CD14-positive monocyte (primary cell): ENCODE data around the gene SH3BGR. TPM values are rescaled to one million over a fixed set of nuclear protein-coding genes. Genes with fewer than 3 reads are reported as not detected.

Experiments used
- DNase-seq, 3 donors: peaks; one replicate each; pipeline ENCODE4 v3.0.0-alpha.2; 2011 to 2022
- H2AFZ ChIP-seq: 2 replicates; pipeline ENCODE4 v1.6.0; 2012; ENCODE audit warnings: mild to moderate bottlenecking, low read depth, low read length, inconsistent platforms; ENCODE audit not compliant: insufficient read depth, poor library complexity, severe bottlenecking
- H3K27ac ChIP-seq, 2 donors: 1 replicate in 1 of 2; 2 replicates in 1 of 2; pipeline ENCODE4 v1.5.1; 2012 to 2013; ENCODE audit warnings: low read length in 2 of 2, control low read depth in 1 of 2, inconsistent platforms in 1 of 2, low read depth in 1 of 2, mild to moderate bottlenecking in 1 of 2
- H3K27me3 ChIP-seq, 2 donors: one replicate each; pipeline versions ENCODE4 v1.6.0 to v1.6.1; 2011 to 2013; ENCODE audit warnings: low read length in 2 of 2; ENCODE audit not compliant: control insufficient read depth in 2 of 2, insufficient read depth in 2 of 2
- H3K36me3 ChIP-seq, 2 donors: replicated peaks in 1 of 2; 1 replicate in 1 of 2; 2 replicates in 1 of 2; pipeline versions ENCODE4 v1.5.1 to v1.6.1; 2012 to 2013; ENCODE audit warnings: low read length in 2 of 2, control low read depth in 1 of 2, inconsistent platforms in 1 of 2, mild to moderate bottlenecking in 1 of 2; ENCODE audit not compliant: insufficient read depth in 2 of 2, control insufficient read depth in 1 of 2
- H3K4me1 ChIP-seq, 2 donors: 1 replicate in 1 of 2; 2 replicates in 1 of 2; pipeline versions ENCODE4 v1.5.1 to v1.6.1; 2012 to 2013; ENCODE audit warnings: low read length in 2 of 2, control low read depth in 1 of 2, inconsistent platforms in 1 of 2, mild to moderate bottlenecking in 1 of 2, moderate library complexity in 1 of 2; ENCODE audit not compliant: insufficient read depth in 2 of 2, control insufficient read depth in 1 of 2
- H3K4me2 ChIP-seq: replicated peaks from 2 replicates; pipeline ENCODE3; 2012; ENCODE audit warnings: low read length, moderate library complexity, mild to moderate bottlenecking; ENCODE audit not compliant: poor library complexity, severe bottlenecking; ENCODE audit errors: extremely low read depth
- H3K4me3 ChIP-seq, 3 experiments: fragments of 200-600 bp in 1 of 3; sonication (generic) in 1 of 3; replicated peaks in 1 of 3; 1 replicate in 2 of 3; 2 replicates in 1 of 3; pipeline ENCODE4 v1.5.1; 2011 to 2013; ENCODE audit warnings: low read length in 3 of 3, mild to moderate bottlenecking in 3 of 3, control low read depth in 2 of 3, low read depth in 2 of 3, inconsistent platforms in 1 of 3, moderate library complexity in 1 of 3
- H3K79me2 ChIP-seq: 2 replicates; pipeline ENCODE4 v1.6.0; 2012; ENCODE audit warnings: mild to moderate bottlenecking, control low read depth, inconsistent platforms, low read length, moderate library complexity; ENCODE audit not compliant: insufficient read depth
- H3K9ac ChIP-seq: 2 replicates; pipeline ENCODE4 v1.6.0; 2017; ENCODE audit warnings: low read length, mild to moderate bottlenecking; ENCODE audit not compliant: insufficient read depth, poor library complexity, severe bottlenecking
- H3K9me3 ChIP-seq, 2 donors: replicated peaks in 1 of 2; 1 replicate in 1 of 2; 2 replicates in 1 of 2; pipeline versions ENCODE4 v1.5.1 to v1.6.1; 2012 to 2013; ENCODE audit warnings: low read length in 2 of 2, control low read depth in 1 of 2; ENCODE audit not compliant: control insufficient read depth in 1 of 2, insufficient read depth in 1 of 2
- H4K20me1 ChIP-seq: 2 replicates; pipeline ENCODE4 v1.6.0; 2012; ENCODE audit warnings: mild to moderate bottlenecking, low read length, control low read depth, moderate library complexity; ENCODE audit not compliant: insufficient read depth
- H3K27ac Mint-ChIP-seq, 7 donors: one replicate each; pipeline ENCODE4 v1.8.0; 2020; ENCODE audit warnings: mild to moderate bottlenecking in 7 of 7, mixed read lengths in 7 of 7, moderate library complexity in 6 of 7, inconsistent platforms in 2 of 7
- H3K27me3 Mint-ChIP-seq, 3 donors: one replicate each; pipeline ENCODE4 v1.8.0; 2021 to 2022; ENCODE audit warnings: low read depth in 3 of 3, mild to moderate bottlenecking in 3 of 3, mixed read lengths in 3 of 3, moderate library complexity in 3 of 3, inconsistent platforms in 1 of 3
- H3K36me3 Mint-ChIP-seq, 2 donors: one replicate each; pipeline ENCODE4 v1.8.0; 2020; ENCODE audit warnings: mixed read lengths in 2 of 2, inconsistent platforms in 1 of 2, mild to moderate bottlenecking in 1 of 2
- H3K4me1 Mint-ChIP-seq: one replicate; pipeline ENCODE4 v1.8.0; 2020; ENCODE audit warnings: mild to moderate bottlenecking, mixed read lengths
- H3K4me3 Mint-ChIP-seq, 2 donors: one replicate each; pipeline ENCODE4 v1.8.0; 2020; ENCODE audit warnings: mild to moderate bottlenecking in 2 of 2, mixed read lengths in 2 of 2, moderate library complexity in 1 of 2
- H3K9me3 Mint-ChIP-seq, 7 donors: one replicate each; pipeline ENCODE4 v1.8.0; 2020 to 2022; ENCODE audit warnings: mixed read lengths in 7 of 7, mild to moderate bottlenecking in 6 of 7, moderate library complexity in 6 of 7, inconsistent platforms in 2 of 7
- WGBS: methylation state at CpG from one replicate; pipeline ENCODE4 v1.1.5; 2013; ENCODE audit warnings: missing lambda C conversion rate; ENCODE audit not compliant: insufficient coverage; 5-methylcytosine and 5-hydroxymethylcytosine counted together
- intact Hi-C, 2 donors: fragments of 100-400 bp; cut with micrococcal nuclease; formaldehyde crosslinking; loops; one replicate each; pipeline versions ENCODE4 v1.15.0 to v1.15.1; 2023
- polyA plus RNA-seq, 3 donors: library from polyadenylated mRNA; depleted of rRNA in 1 of 3; unstranded in 2 of 3; stranded (reverse) in 1 of 3; fragments of 300-500 nt in 2 of 3; fragments of >200 nt in 1 of 3; fragmentation: Illumina TruSeq in 2 of 3; gene quantifications; 1 replicate in 2 of 3; 2 replicates in 1 of 3; pipeline ENCODE4 v1.2.3, GENCODE V29; 2012 to 2021
- TF ChIP-seq, protein P1 (sequence below): fragments of 200-600 bp; IDR thresholded peaks from one replicate; pipeline ENCODE4 v1.8.0; 2022; ENCODE audit warnings: antibody characterized with exemption, mild to moderate bottlenecking

The SH3BGR gene
- polyA plus RNA-seq, 3 donors, result 0.36 to 0.72 TPM; not detected in 1

GRCh38 chr21:39504230-39504629 is 52.5 kb downstream of the SH3BGR start:
- H3K36me3 ChIP-seq, result no peaks in the 10 kb centered on the region
- no peak overlapping the region for H3K4me3 ChIP-seq
- H3K27ac Mint-ChIP-seq, result no peak overlapping the region
- peaks cover 2 to 14% of the 10 kb centered on the region in 2 donors for H3K4me1 ChIP-seq
- 90% methylated on average over 6 of the region's 6 CpGs for WGBS
- no peaks in the 10 kb centered on the region for H3K27me3 ChIP-seq
- intact Hi-C loops, result no loop called here
- no peaks in the 10 kb centered on the region for H3K79me2 ChIP-seq
- H4K20me1 ChIP-seq, result no peaks in the 10 kb centered on the region
- TF ChIP-seq, protein P1, sequence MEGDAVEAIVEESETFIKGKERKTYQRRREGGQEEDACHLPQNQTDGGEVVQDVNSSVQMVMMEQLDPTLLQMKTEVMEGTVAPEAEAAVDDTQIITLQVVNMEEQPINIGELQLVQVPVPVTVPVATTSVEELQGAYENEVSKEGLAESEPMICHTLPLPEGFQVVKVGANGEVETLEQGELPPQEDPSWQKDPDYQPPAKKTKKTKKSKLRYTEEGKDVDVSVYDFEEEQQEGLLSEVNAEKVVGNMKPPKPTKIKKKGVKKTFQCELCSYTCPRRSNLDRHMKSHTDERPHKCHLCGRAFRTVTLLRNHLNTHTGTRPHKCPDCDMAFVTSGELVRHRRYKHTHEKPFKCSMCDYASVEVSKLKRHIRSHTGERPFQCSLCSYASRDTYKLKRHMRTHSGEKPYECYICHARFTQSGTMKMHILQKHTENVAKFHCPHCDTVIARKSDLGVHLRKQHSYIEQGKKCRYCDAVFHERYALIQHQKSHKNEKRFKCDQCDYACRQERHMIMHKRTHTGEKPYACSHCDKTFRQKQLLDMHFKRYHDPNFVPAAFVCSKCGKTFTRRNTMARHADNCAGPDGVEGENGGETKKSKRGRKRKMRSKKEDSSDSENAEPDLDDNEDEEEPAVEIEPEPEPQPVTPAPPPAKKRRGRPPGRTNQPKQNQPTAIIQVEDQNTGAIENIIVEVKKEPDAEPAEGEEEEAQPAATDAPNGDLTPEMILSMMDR, result no peak
- no peak overlapping the region for H3K27ac ChIP-seq
- H3K9me3 Mint-ChIP-seq, result peaks cover 0 to 5% (median 2%) of the 10 kb centered on the region in 7 donors
- no peaks in the 10 kb centered on the region for H3K36me3 Mint-ChIP-seq
- peaks cover 7% of the 10 kb centered on the region for H3K4me1 Mint-ChIP-seq
- no peaks in the 10 kb centered on the region for H3K27me3 Mint-ChIP-seq
- no peaks in the 10 kb centered on the region for H3K9me3 ChIP-seq
- no peak overlapping the region for H2AFZ ChIP-seq
- no peak overlapping the region for H3K9ac ChIP-seq
- no peak overlapping the region for H3K4me2 ChIP-seq
- H3K4me3 Mint-ChIP-seq, result no peak overlapping the region
- no peak for DNase-seq

DNA sequence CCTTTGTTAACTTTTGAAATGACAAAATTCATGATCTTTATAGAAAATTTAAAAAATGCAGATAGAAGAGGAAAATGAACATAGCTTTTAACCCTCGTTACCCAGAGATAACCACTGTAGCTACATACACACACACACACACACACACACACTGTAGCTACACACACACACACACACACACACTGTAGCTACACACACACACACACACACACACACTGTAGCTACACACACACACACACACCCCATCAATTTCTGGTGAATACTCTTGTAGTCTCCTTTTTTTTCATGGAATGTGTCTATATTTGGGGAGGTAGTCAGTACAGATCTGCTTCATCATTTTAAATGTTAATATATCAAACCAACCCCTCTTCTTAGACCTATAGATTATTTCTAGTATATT is 58.5 kb downstream of the SH3BGR start:
- Mint-ChIP-seq H3K27me3 (no peaks in the 10 kb centered on the region), H3K27ac (no peak overlapping the region), H3K4me1 (no peaks in the 10 kb centered on the region), H3K4me3 (no peak overlapping the region), H3K9me3 (peaks cover 0 to 5% (median 0%) of the 10 kb centered on the region in 7 donors), H3K36me3 (no peaks in the 10 kb centered on the region)
- WGBS, result no CpG with 5 or more reads among the region's 1 CpG
- no peak overlapping the region for H3K4me2 ChIP-seq
- no peaks in the 10 kb centered on the region for H3K36me3 ChIP-seq
- H3K27ac ChIP-seq, result no peak overlapping the region
- no peak overlapping the region for H3K9ac ChIP-seq
- DNase-seq, result no peak
- H3K4me3 ChIP-seq, result no peak overlapping the region
- H4K20me1 ChIP-seq, result no peaks in the 10 kb centered on the region
- H3K4me1 ChIP-seq, result no peaks in the 10 kb centered on the region
- H2AFZ ChIP-seq, result no peak overlapping the region
- intact Hi-C loops, result no loop called here
- no peaks in the 10 kb centered on the region for H3K79me2 ChIP-seq
- no peaks in the 10 kb centered on the region for H3K9me3 ChIP-seq
- no peaks in the 10 kb centered on the region for H3K27me3 ChIP-seq
- TF ChIP-seq, protein P1, result no peak
